ENCODE data around the gene MFNG. TPM values are rescaled to one million over a fixed set of nuclear protein-coding genes. Genes with fewer than 3 reads are reported as not detected.

Gene MFNG
- total RNA-seq, 1 experiment from 2014 or later: 3.3 TPM

- no peak for TF ChIP-seq CTCF (conservative IDR thresholded peaks at IDR 0.05)
- H3K27me3 Mint-ChIP-seq (ENCODE audit: low read depth): peaks cover 22% of the 10 kb centered on the region
- no peak overlapping the region for H3K4me3 Mint-ChIP-seq
Measured at GRCh38 chr22:37459206-37459605, 27.0 kb downstream of the MFNG start.

More at GRCh38 chr22:37459206-37459605, 27.0 kb downstream of the MFNG start:
- H3K4ac ChIP-seq (ENCODE audit: low read depth, low read length): no peak overlapping the region
- H3K23ac ChIP-seq (ENCODE audit: insufficient read length, low read depth, low read length): no peak overlapping the region
- no peaks in the 10 kb centered on the region for H3K9me3 ChIP-seq (ENCODE audit: control insufficient read depth, low read depth, low read length)
- H3K79me1 ChIP-seq (ENCODE audit: insufficient read depth, low read depth, low read length, poor library complexity, severe bottlenecking): no peaks in the 10 kb centered on the region
- no peaks in the 10 kb centered on the region; a peak in 1 of 5 replicates for H3K9me3 Mint-ChIP-seq
- no peak overlapping the region for H2BK20ac ChIP-seq (ENCODE audit: low read depth, low read length, poor library complexity, severe bottlenecking)
- no peak overlapping the region for H3T11ph ChIP-seq (ENCODE audit: low read length)
- H3K18ac ChIP-seq (ENCODE audit: insufficient read length, low read depth, low read length): no peak overlapping the region
- no peak overlapping the region for H4K5ac ChIP-seq (ENCODE audit: insufficient read length, low read depth, low read length)
- no peak overlapping the region for H3K56ac ChIP-seq (ENCODE audit: insufficient read length, low read depth, low read length)
- no peaks in the 10 kb centered on the region for H3K4me1 ChIP-seq (ENCODE audit: insufficient read depth, low read length)
- no CpG with 5 or more reads among the region's 9 CpGs for WGBS (ENCODE audit: extremely low coverage, insufficient read length, low lambda C conversion rate)
- H3K27me3 ChIP-seq (ENCODE audit: insufficient read depth, low read length): no peaks in the 10 kb centered on the region
- no peak overlapping the region for H2BK5ac ChIP-seq (ENCODE audit: insufficient read length, low read length)
- no peaks in the 10 kb centered on the region for H3K79me2 ChIP-seq (ENCODE audit: insufficient read depth, low read length)
- no peak overlapping the region for H3K9ac ChIP-seq (ENCODE audit: extremely low read depth, insufficient read length, low read length)
- H3K27ac Mint-ChIP-seq: no peak overlapping the region
- H2BK120ac ChIP-seq (ENCODE audit: low read depth, low read length, poor library complexity, severe bottlenecking): no peak overlapping the region
- no peak for DNase-seq
- no peaks in the 10 kb centered on the region for H4K20me1 ChIP-seq (ENCODE audit: control insufficient read depth, insufficient read depth, insufficient read length)
- peaks cover 12 to 40% of the 10 kb centered on the region in 2 experiments for H3K4me1 Mint-ChIP-seq
- no peak overlapping the region for H3K27ac ChIP-seq (ENCODE audit: insufficient read length, low read depth, low read length)
- H4K8ac ChIP-seq (replicated peaks; ENCODE audit: insufficient read length, low read depth, low read length): no peak overlapping the region
- no peak overlapping the region for H4K91ac ChIP-seq (ENCODE audit: insufficient read length, low read depth, low read length)
- H2BK15ac ChIP-seq (ENCODE audit: low read depth, low read length): no peak overlapping the region
- H3K23me2 ChIP-seq (ENCODE audit: insufficient read length, low read depth, low read length, poor library complexity, severe bottlenecking): no peaks in the 10 kb centered on the region
- no peak overlapping the region for H3K14ac ChIP-seq (ENCODE audit: insufficient read depth, low read length)
- no peaks in the 10 kb centered on the region for H3K36me3 Mint-ChIP-seq (ENCODE audit: insufficient read depth in 1 of 3, low read depth in 3 of 3)
- no peak overlapping the region for H3K4me2 ChIP-seq (ENCODE audit: insufficient read depth, insufficient read length, low read length)
- no peak overlapping the region for H2AFZ ChIP-seq (ENCODE audit: low read length)
- H2BK12ac ChIP-seq (ENCODE audit: insufficient read length, low read depth, low read length): no peak overlapping the region
- no peak overlapping the region for H2AK5ac ChIP-seq (ENCODE audit: insufficient read length, low read length)

Measured in H9 (cell line).